Upper lobe of left lung (tissue), 6 donors: ENCODE data around the gene SSTR3. TPM values are rescaled to one million over a fixed set of nuclear protein-coding genes. Genes with fewer than 3 reads are reported as not detected.

ENCODE experiments used
- ATAC-seq, 2 donors: fragments of 200-7000 bp; cut with Tn5 transposase; one replicate each; pipeline ENCODE4 v1.9.1; 2022; ENCODE audit warnings: mild to moderate bottlenecking in 2 of 2, moderate library complexity in 2 of 2; ENCODE audit not compliant: low FRiP score in 2 of 2
- DNase-seq, 2 donors: peaks; one replicate each; pipeline ENCODE4 v3.0.0-alpha.2; 2019 to 2020
- H3K27ac ChIP-seq, 4 donors: fragments of 200-600 bp; sonication (generic); one replicate each; pipeline ENCODE4 v1.5.1; 2016 to 2019
- H3K27me3 ChIP-seq, 4 donors: fragments of 200-600 bp; sonication (generic); one replicate each; pipeline ENCODE4 v1.5.1; 2017 to 2019
- H3K36me3 ChIP-seq, 4 donors: fragments of 200-600 bp; sonication (generic); one replicate each; pipeline ENCODE4 v1.5.1; 2016 to 2019
- H3K4me1 ChIP-seq, 4 donors: fragments of 200-600 bp; sonication (generic); one replicate each; pipeline ENCODE4 v1.5.1; 2018 to 2019
- H3K4me3 ChIP-seq, 4 donors: fragments of 200-600 bp; sonication (generic); one replicate each; pipeline ENCODE4 v1.5.1; 2017 to 2019; ENCODE audit warnings: mild to moderate bottlenecking in 2 of 4, moderate library complexity in 1 of 4
- H3K9me3 ChIP-seq, 4 donors: fragments of 200-600 bp; sonication (generic); one replicate each; pipeline ENCODE4 v1.5.1; 2018 to 2019
- EP300 ChIP-seq, 4 donors: sonication (generic); formaldehyde crosslinking; IDR thresholded peaks; one replicate each; pipeline ENCODE4 v1.5.1; 2017; ENCODE audit warnings: antibody characterized with exemption in 4 of 4, control low read depth in 2 of 4
- POLR2A ChIP-seq, 4 donors: fragments of 450-650 bp; IDR thresholded peaks; one replicate each; pipeline ENCODE4 v1.5.1; 2016 to 2017; ENCODE audit warnings: antibody characterized with exemption in 4 of 4, mild to moderate bottlenecking in 2 of 4
- POLR2AphosphoS5 ChIP-seq, 2 donors: sonication (generic); formaldehyde crosslinking; IDR thresholded peaks; one replicate each; pipeline ENCODE4 v1.5.1; 2017; ENCODE audit warnings: antibody characterized with exemption in 2 of 2
- WGBS, 2 donors: methylation state at CpG; one replicate each; pipeline ENCODE4 v1.1.5; 2017 to 2018; 5-methylcytosine and 5-hydroxymethylcytosine counted together
- total RNA-seq, 6 donors: library from RNA; depleted of rRNA in 4 of 6; stranded (reverse); fragments of >200 nt in 4 of 6; gene quantifications; one replicate each; pipeline versions ENCODE4 v1.1.0 to v1.2.1, GENCODE V29; 2016 to 2021
- TF ChIP-seq, protein P1 (sequence below), 6 experiments: fragments of 450-650 bp in 4 of 6; fragments of 200-600 bp in 2 of 6; sonication (generic) in 2 of 6; IDR thresholded peaks; one replicate each; pipeline ENCODE4 v1.5.1; 2016 to 2019; ENCODE audit warnings: antibody characterized with exemption in 6 of 6
- donor health status: DM: no; HTN: no; CAD: no; lungs with moderate emphysema.
- donor health status: DM: no; HTN: yes; CAD: no; lungs with severe emphysema.

SSTR3 gene
- total RNA-seq, 6 donors from 2014 or later: 0.06 to 0.13 TPM; not detected in 4

DNA sequence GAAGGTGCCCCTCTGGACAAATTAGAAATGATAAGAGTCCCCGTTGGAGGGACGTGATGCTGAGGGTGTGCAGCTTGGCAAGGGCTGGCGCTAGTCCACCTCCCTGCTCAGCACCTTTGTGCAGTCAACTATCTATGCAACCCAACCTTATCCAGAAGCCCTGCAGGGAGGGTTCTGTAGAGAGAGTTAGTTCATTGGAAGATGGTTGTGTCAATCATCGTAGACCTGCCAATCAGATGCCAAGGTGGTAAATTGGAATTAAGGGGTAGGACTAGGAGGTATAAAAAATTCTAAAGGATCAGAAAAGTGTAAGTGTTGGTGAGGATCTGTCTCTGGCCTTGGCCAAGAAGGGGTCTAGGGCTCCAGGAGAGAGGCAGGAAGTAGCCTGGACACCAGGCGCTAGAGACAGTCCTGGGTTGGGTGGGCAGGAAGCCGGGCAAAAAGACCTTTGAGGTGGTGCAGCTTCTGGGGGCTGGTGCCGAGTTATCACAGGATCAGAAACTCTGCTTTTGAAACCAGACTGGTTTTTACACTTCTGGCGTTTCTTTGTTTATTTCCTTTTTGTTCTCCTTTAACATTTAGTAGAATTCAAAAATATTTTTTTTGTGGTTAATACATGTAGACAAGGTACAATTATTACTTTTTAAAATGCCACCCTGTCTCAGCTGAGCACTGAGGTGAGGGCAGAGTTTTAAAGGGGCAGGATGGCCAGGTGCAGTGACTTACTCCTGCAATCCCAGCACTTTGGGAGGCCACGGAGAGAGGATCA, 25.9 kb downstream of the SSTR3 start:
- no peak for DNase-seq
- WGBS, 2 donors: 53 to 61% methylated on average over 9 of the region's 9 CpGs

GRCh38 chr22:37185646-37186227, 26.5 kb downstream of the SSTR3 start:
- H3K36me3 ChIP-seq: no peaks in the 10 kb centered on the region
- WGBS, 2 donors: 80 to 88% methylated on average over 12 to 13 of the region's 13 CpGs
- peaks cover 35 to 38% (median 37%) of the 10 kb centered on the region in 4 donors for H3K4me1 ChIP-seq
- H3K27ac ChIP-seq: peak overlapping the region in 3 of 4 donors; percentile 51 to 88 (median 87)
- TF ChIP-seq POLR2AphosphoS5 (IDR thresholded peaks at IDR 0.05) (no peak), EP300 (IDR thresholded peaks at IDR 0.05) (no peak), POLR2A (IDR thresholded peaks at IDR 0.05) (no peak)
- TF ChIP-seq, protein P1, sequence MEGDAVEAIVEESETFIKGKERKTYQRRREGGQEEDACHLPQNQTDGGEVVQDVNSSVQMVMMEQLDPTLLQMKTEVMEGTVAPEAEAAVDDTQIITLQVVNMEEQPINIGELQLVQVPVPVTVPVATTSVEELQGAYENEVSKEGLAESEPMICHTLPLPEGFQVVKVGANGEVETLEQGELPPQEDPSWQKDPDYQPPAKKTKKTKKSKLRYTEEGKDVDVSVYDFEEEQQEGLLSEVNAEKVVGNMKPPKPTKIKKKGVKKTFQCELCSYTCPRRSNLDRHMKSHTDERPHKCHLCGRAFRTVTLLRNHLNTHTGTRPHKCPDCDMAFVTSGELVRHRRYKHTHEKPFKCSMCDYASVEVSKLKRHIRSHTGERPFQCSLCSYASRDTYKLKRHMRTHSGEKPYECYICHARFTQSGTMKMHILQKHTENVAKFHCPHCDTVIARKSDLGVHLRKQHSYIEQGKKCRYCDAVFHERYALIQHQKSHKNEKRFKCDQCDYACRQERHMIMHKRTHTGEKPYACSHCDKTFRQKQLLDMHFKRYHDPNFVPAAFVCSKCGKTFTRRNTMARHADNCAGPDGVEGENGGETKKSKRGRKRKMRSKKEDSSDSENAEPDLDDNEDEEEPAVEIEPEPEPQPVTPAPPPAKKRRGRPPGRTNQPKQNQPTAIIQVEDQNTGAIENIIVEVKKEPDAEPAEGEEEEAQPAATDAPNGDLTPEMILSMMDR (IDR thresholded peaks at IDR 0.05): no peak
- no peak for ATAC-seq
- no peaks in the 10 kb centered on the region for H3K27me3 ChIP-seq
- DNase-seq: no peak
- no peaks in the 10 kb centered on the region for H3K9me3 ChIP-seq
- no peak overlapping the region for H3K4me3 ChIP-seq

More for the DNA sequence above, 25.9 kb downstream of the SSTR3 start:
- H3K27ac ChIP-seq: peak overlapping the region; percentile 68 to 89 (median 88)
- H3K36me3 ChIP-seq: no peaks in the 10 kb centered on the region
- H3K4me3 ChIP-seq: peak overlapping the region in 2 of 4 donors; percentile 2 to 43
- TF ChIP-seq EP300 (IDR thresholded peaks at IDR 0.05): no peak
- TF ChIP-seq, protein P1 (IDR thresholded peaks at IDR 0.05): no peak
- TF ChIP-seq POLR2AphosphoS5 (IDR thresholded peaks at IDR 0.05): no peak
- no peak for TF ChIP-seq POLR2A (IDR thresholded peaks at IDR 0.05)
- no peaks in the 10 kb centered on the region for H3K27me3 ChIP-seq
- peak in 1 of 2 donors; percentile 38 for ATAC-seq
- H3K4me1 ChIP-seq: peaks cover 35 to 38% (median 37%) of the 10 kb centered on the region in 4 donors
- H3K9me3 ChIP-seq: no peaks in the 10 kb centered on the region

- Histone ChIP-seq H3K36me3 (no peaks in the 10 kb centered on the region), H3K4me3 (no peak overlapping the region), H3K27ac (peak overlapping the region in 3 of 4 donors; percentile 9 to 87 (median 51)), H3K9me3 (no peaks in the 10 kb centered on the region), H3K27me3 (no peaks in the 10 kb centered on the region), H3K4me1 (peaks cover 37 to 44% (median 41%) of the 10 kb centered on the region in 4 donors)
- TF ChIP-seq EP300 (IDR thresholded peaks at IDR 0.05): no peak
- TF ChIP-seq, protein P1 (IDR thresholded peaks at IDR 0.05): no peak
- no peak for TF ChIP-seq POLR2A (IDR thresholded peaks at IDR 0.05)
- no peak for TF ChIP-seq POLR2AphosphoS5 (IDR thresholded peaks at IDR 0.05)
- WGBS, 2 donors: 89 to 93% methylated on average over 18 of the region's 18 CpGs
- DNase-seq: no peak
- no peak for ATAC-seq
Observed at GRCh38 chr22:37184816-37185541, 27.3 kb downstream of the SSTR3 start.

- Histone ChIP-seq H3K4me3 (no peak overlapping the region), H3K36me3 (no peaks in the 10 kb centered on the region), H3K27ac (peak overlapping the region in 2 of 4 donors; percentile 9 to 51), H3K9me3 (no peaks in the 10 kb centered on the region), H3K4me1 (peaks cover 37 to 49% (median 44%) of the 10 kb centered on the region in 4 donors), H3K27me3 (no peaks in the 10 kb centered on the region)
- DNase-seq (no peak), ATAC-seq (no peak)
- TF ChIP-seq EP300 (IDR thresholded peaks at IDR 0.05) (no peak), POLR2AphosphoS5 (IDR thresholded peaks at IDR 0.05) (no peak), POLR2A (IDR thresholded peaks at IDR 0.05) (no peak)
- TF ChIP-seq, protein P1 (IDR thresholded peaks at IDR 0.05): no peak
- WGBS, 2 donors: 83 to 93% methylated on average over 2 to 12 of the region's 12 CpGs
Observed at GRCh38 chr22:37184380-37184755, 27.9 kb downstream of the SSTR3 start.
